Measurements from ENCODE around the gene APOA5. TPM values are rescaled to one million over a fixed set of nuclear protein-coding genes. Genes with fewer than 3 reads are reported as not detected.

Gene APOA5
- total and polyA plus RNA-seq, 2 of the 13 experiments (the other 11 are each of a cell fraction or from before 2014, with no cell fraction given): 44.0 to 49.1 TPM

- peak; percentile 81; the same call in 1 of the 2 replicates for TF ChIP-seq SKIL (CRISPR knock-in tag; IDR thresholded peaks at IDR 0.05; ENCODE audit: borderline replicate concordance)
- TF ChIP-seq SMAD9 (CRISPR knock-in tag; IDR thresholded peaks at IDR 0.05): peak; percentile 41; the same call in 1 of the 2 replicates
- TF ChIP-seq TRIM24 (CRISPR knock-in tag; IDR thresholded peaks at IDR 0.05): no peak
- TF ChIP-seq POLR2AphosphoS2 (IDR thresholded peaks at IDR 0.05; ENCODE audit: low read depth, low read length): no peak
- no peak for TF ChIP-seq HNRNPUL1 (IDR thresholded peaks at IDR 0.05; ENCODE audit: low read depth, low read length)
- peak; percentile 97 for TF ChIP-seq CEBPB (IDR thresholded peaks at IDR 0.05; ENCODE audit: borderline replicate concordance, low read depth, low read length)
- peak; percentile 89 for TF ChIP-seq SKI (IDR thresholded peaks at IDR 0.05; ENCODE audit: partially characterized antibody)
- no peak for TF ChIP-seq SMARCE1 (IDR thresholded peaks at IDR 0.05; ENCODE audit: borderline replicate concordance)
- TF ChIP-seq ZBTB14 (CRISPR knock-in tag; IDR thresholded peaks at IDR 0.05): no peak
- TF ChIP-seq ZNF792 (CRISPR knock-in tag; IDR thresholded peaks at IDR 0.05): no peak
- TF ChIP-seq FOXP4 (CRISPR knock-in tag; IDR thresholded peaks at IDR 0.05): peak; percentile 92
- peak in 1 of 2 experiments; percentile 65; a peak in 2 of 4 replicates for TF ChIP-seq ATF4 (CRISPR knock-in tag; IDR thresholded peaks at IDR 0.05)
- TF ChIP-seq ZNF749 (CRISPR knock-in tag; IDR thresholded peaks at IDR 0.05; ENCODE audit: borderline replicate concordance): peak; percentile 9; the same call in 1 of the 2 replicates
- TF ChIP-seq MEF2D (CRISPR knock-in tag; IDR thresholded peaks at IDR 0.05): peak; percentile 36
- TF ChIP-seq ATF1 (CRISPR knock-in tag; IDR thresholded peaks at IDR 0.05): peak; percentile 83
- no peak for TF ChIP-seq IKZF1 (IDR thresholded peaks at IDR 0.05)
- no peak for TF ChIP-seq ZNF260 (CRISPR knock-in tag; IDR thresholded peaks at IDR 0.05; ENCODE audit: borderline replicate concordance, low read depth)
- TF ChIP-seq RAD51 (IDR thresholded peaks at IDR 0.05; ENCODE audit: borderline replicate concordance): no peak
- peak; percentile 92 for TF ChIP-seq NCOA1 (CRISPR knock-in tag; IDR thresholded peaks at IDR 0.05)
- TF ChIP-seq HNF1B (CRISPR knock-in tag; IDR thresholded peaks at IDR 0.05): no peak
- TF ChIP-seq NFE2L1 (CRISPR knock-in tag; IDR thresholded peaks at IDR 0.05; ENCODE audit: borderline replicate concordance): no peak
Measured at GRCh38 chr11:116808262-116809175, 16.8 kb upstream of the APOA5 start (continued).

Data from HepG2 (cell line).